Measurements from ENCODE around the gene USP10.

The USP10 gene

DNA sequence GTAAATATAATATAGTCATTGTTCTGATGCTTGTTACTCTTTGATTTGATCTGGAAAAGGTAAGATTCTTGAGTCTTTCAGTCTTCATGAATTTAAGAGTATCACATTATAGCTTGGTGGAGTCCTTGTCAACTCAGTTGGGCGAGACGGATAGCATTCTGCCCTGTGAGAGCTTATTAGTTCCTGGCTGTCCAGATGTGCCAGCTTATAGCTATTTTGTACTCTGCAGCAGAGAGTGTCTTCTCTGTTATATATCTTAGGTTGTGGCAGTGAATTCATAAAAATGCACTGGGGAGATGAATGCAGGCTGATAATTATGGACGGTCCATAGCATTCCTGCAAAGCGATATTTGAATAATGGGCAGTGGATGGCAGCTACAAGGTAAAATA is 69.0 kb downstream of the USP10 start:
- TF ChIP-seq FOXP2 (optimal IDR thresholded peaks at IDR 0.05; ENCODE audit: borderline replicate concordance, extremely low read depth, extremely low read length, insufficient read depth) (no peak), POLR2AphosphoS5 (IDR thresholded peaks at IDR 0.05; ENCODE audit: low read depth, low read length) (no peak), TAF1 (IDR thresholded peaks at IDR 0.05; ENCODE audit: borderline replicate concordance, insufficient read depth, low read length) (no peak), SIN3A (IDR thresholded peaks at IDR 0.05; ENCODE audit: borderline replicate concordance, insufficient read depth, low read length) (no peak)
- TF ChIP-seq, protein P1, sequence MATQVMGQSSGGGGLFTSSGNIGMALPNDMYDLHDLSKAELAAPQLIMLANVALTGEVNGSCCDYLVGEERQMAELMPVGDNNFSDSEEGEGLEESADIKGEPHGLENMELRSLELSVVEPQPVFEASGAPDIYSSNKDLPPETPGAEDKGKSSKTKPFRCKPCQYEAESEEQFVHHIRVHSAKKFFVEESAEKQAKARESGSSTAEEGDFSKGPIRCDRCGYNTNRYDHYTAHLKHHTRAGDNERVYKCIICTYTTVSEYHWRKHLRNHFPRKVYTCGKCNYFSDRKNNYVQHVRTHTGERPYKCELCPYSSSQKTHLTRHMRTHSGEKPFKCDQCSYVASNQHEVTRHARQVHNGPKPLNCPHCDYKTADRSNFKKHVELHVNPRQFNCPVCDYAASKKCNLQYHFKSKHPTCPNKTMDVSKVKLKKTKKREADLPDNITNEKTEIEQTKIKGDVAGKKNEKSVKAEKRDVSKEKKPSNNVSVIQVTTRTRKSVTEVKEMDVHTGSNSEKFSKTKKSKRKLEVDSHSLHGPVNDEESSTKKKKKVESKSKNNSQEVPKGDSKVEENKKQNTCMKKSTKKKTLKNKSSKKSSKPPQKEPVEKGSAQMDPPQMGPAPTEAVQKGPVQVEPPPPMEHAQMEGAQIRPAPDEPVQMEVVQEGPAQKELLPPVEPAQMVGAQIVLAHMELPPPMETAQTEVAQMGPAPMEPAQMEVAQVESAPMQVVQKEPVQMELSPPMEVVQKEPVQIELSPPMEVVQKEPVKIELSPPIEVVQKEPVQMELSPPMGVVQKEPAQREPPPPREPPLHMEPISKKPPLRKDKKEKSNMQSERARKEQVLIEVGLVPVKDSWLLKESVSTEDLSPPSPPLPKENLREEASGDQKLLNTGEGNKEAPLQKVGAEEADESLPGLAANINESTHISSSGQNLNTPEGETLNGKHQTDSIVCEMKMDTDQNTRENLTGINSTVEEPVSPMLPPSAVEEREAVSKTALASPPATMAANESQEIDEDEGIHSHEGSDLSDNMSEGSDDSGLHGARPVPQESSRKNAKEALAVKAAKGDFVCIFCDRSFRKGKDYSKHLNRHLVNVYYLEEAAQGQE (IDR thresholded peaks at IDR 0.05; ENCODE audit: insufficient read depth in 1 of 2, low read depth in 2 of 2, low read length in 2 of 2), result no peak

GRCh38 chr16:84769416-84769815 is 69.6 kb downstream of the USP10 start:
- no peak for TF ChIP-seq TAF1 (IDR thresholded peaks at IDR 0.05; ENCODE audit: borderline replicate concordance, insufficient read depth, low read length)
- TF ChIP-seq SIN3A (IDR thresholded peaks at IDR 0.05; ENCODE audit: borderline replicate concordance, insufficient read depth, low read length), result no peak
- TF ChIP-seq POLR2AphosphoS5 (IDR thresholded peaks at IDR 0.05; ENCODE audit: low read depth, low read length), result no peak
- no peak for TF ChIP-seq FOXP2 (optimal IDR thresholded peaks at IDR 0.05; ENCODE audit: borderline replicate concordance, extremely low read depth, extremely low read length, insufficient read depth)
- TF ChIP-seq, protein P1 (IDR thresholded peaks at IDR 0.05; ENCODE audit: insufficient read depth in 1 of 2, low read depth in 2 of 2, low read length in 2 of 2), result no peak

DNA sequence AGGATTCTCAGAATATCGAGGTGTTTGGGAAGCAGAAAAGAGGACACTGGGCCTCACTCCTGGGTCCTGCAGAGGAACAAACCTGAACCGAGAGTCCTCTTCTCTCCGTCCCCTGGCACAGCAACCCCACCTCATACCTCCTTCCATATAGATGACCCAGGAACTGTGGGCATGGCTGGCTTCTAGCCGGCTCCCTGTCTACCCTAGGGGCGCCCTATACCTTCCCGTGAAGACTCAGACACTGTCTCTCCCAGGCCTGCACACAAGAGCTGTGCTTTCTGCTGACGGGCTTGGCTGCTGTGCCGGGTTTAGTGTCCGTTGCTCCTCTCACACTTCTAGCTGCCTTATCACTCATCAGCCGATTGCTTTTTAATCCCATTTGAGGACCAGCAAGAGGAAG is 73.5 kb downstream of the USP10 start:
- TF ChIP-seq FOXP2 (optimal IDR thresholded peaks at IDR 0.05; ENCODE audit: borderline replicate concordance, extremely low read depth, extremely low read length, insufficient read depth) (no peak), SIN3A (IDR thresholded peaks at IDR 0.05; ENCODE audit: borderline replicate concordance, insufficient read depth, low read length) (no peak), POLR2AphosphoS5 (IDR thresholded peaks at IDR 0.05; ENCODE audit: low read depth, low read length) (no peak), TAF1 (IDR thresholded peaks at IDR 0.05; ENCODE audit: borderline replicate concordance, insufficient read depth, low read length) (no peak)
- TF ChIP-seq, protein P1 (IDR thresholded peaks at IDR 0.05; ENCODE audit: insufficient read depth in 1 of 2, low read depth in 2 of 2, low read length in 2 of 2), result no peak

GRCh38 chr16:84774810-84775209 is 75.0 kb downstream of the USP10 start:
- TF ChIP-seq FOXP2 (optimal IDR thresholded peaks at IDR 0.05; ENCODE audit: borderline replicate concordance, extremely low read depth, extremely low read length, insufficient read depth), result no peak
- TF ChIP-seq, protein P1 (IDR thresholded peaks at IDR 0.05; ENCODE audit: insufficient read depth in 1 of 2, low read depth in 2 of 2, low read length in 2 of 2), result no peak
- TF ChIP-seq TAF1 (IDR thresholded peaks at IDR 0.05; ENCODE audit: borderline replicate concordance, insufficient read depth, low read length), result no peak
- no peak for TF ChIP-seq SIN3A (IDR thresholded peaks at IDR 0.05; ENCODE audit: borderline replicate concordance, insufficient read depth, low read length)
- no peak for TF ChIP-seq POLR2AphosphoS5 (IDR thresholded peaks at IDR 0.05; ENCODE audit: low read depth, low read length)

Measured in PFSK-1 (cell line).